Measurements from ENCODE around the gene LAD1. TPM values are rescaled to one million over a fixed set of nuclear protein-coding genes. Genes with fewer than 3 reads are reported as not detected.

Gene LAD1
- total and polyA plus RNA-seq, 9 of the 15 experiments (the other 6 are each of a cell fraction or from before 2014, with no cell fraction given) = 0.31 TPM; not detected in 8

DNA sequence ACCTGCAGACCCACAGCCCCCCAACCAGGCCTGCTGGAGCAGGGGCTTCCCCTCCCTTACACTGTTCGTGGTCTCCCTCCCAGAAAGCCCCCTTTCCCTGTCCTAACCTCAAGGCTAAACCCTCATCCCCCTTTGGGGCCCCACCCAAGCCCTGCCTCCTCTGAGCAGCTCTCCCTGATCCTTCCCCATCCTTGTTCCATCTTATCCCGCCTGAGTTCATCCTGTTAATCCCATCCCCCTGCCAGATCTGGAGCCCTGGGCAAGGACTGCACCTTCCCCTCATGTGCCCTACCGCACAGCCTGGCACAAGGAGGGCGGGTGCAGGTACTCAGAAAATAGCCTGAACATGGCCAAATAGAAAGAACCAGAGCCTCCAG, 14.7 kb downstream of the LAD1 start:
- no peak overlapping the region for H2AFZ ChIP-seq (ENCODE audit: low read depth, low read length)
- no peak overlapping the region for H3K9ac ChIP-seq (ENCODE audit: insufficient read depth in 1 of 2, low read depth in 2 of 2, low read length in 2 of 2)
- no peaks in the 10 kb centered on the region for H3K36me3 ChIP-seq (ENCODE audit: control insufficient read depth, insufficient read depth, low read length)
- intact Hi-C loops (cut with micrococcal nuclease) (no loop called here), in situ Hi-C loops (cut with MboI) (no loop called here)
- FAIRE-seq (no peak), ATAC-seq (no peak), DNase-seq (ENCODE audit: extremely low read depth in 1 of 4, low spot score in 3 of 4) (no peak)
- H3K4me2 ChIP-seq (ENCODE audit: insufficient read depth, low read length) = no peak overlapping the region
- no peaks in the 10 kb centered on the region for H3K9me1 ChIP-seq (ENCODE audit: control insufficient read depth, insufficient read depth, low read length)
- no peak overlapping the region for H3K4me3 ChIP-seq
- peaks cover 0 to 3% of the 10 kb centered on the region in 2 experiments; a peak in 1 of 5 replicates for H3K4me1 ChIP-seq (replicated peaks in 1 of 2; ENCODE audit: control insufficient read depth in 2 of 2, insufficient read depth in 2 of 2, low read length in 2 of 2)
- WGBS (ENCODE audit: insufficient coverage, low coverage, missing lambda C conversion rate) = 9% methylated on average over 3 of the region's 4 CpGs
- no peak overlapping the region for H3K27ac ChIP-seq (ENCODE audit: extremely low read depth, low read depth, low read length)
- CTCF ChIA-PET (ENCODE audit: low intra/inter-chr PET ratio) = interaction anchor here (0.7 kb wide), 1 partner anchor 23 kb away, joined by 4 read pairs; no protein-coding TSS in a partner anchor
- no TSS peak for BruUV-seq (replicated peaks)
- no peaks in the 10 kb centered on the region for H3K79me2 ChIP-seq (ENCODE audit: control insufficient read depth, insufficient read depth, low read length)
- no peaks in the 10 kb centered on the region for H3K9me3 ChIP-seq (replicated peaks; ENCODE audit: control insufficient read depth, insufficient read depth, low read depth, low read length)
- POLR2A ChIA-PET = no interaction called here
- H3K27me3 ChIP-seq (ENCODE audit: control insufficient read depth in 2 of 2, insufficient read depth in 2 of 2, low read length in 2 of 2) = peaks cover 32 to 77% of the 10 kb centered on the region in 2 experiments
- H4K20me1 ChIP-seq (replicated peaks; ENCODE audit: control insufficient read depth, insufficient read depth, low read length) = peaks cover 34% of the 10 kb centered on the region
- no peak for TF ChIP-seq MTF1 (CRISPR knock-in tag; IDR thresholded peaks at IDR 0.05; ENCODE audit: borderline replicate concordance)
- no peak for TF ChIP-seq YY1 (IDR thresholded peaks at IDR 0.05; ENCODE audit: borderline replicate concordance in 1 of 3, control insufficient read depth in 1 of 3, extremely low read depth in 1 of 3, insufficient read depth in 3 of 3, insufficient read length in 1 of 3, insufficient replicate concordance in 2 of 3, low read depth in 1 of 3, low read length in 2 of 3)
- TF ChIP-seq TFAM (CRISPR knock-in tag; conservative IDR thresholded peaks at IDR 0.05) = no peak
- no peak for TF ChIP-seq RFX7 (CRISPR knock-in tag; IDR thresholded peaks at IDR 0.05)
- TF ChIP-seq ZNF197 (CRISPR knock-in tag; IDR thresholded peaks at IDR 0.05; ENCODE audit: low read depth) = no peak
- no peak for TF ChIP-seq SMARCA5 (IDR thresholded peaks at IDR 0.05)
- no peak for TF ChIP-seq ETV1 (tag; conservative IDR thresholded peaks at IDR 0.05; ENCODE audit: low read depth)
- no peak for TF ChIP-seq ADNP (tag; IDR thresholded peaks at IDR 0.05)
- no peak for TF ChIP-seq NBN (IDR thresholded peaks at IDR 0.05; ENCODE audit: low read depth)
- TF ChIP-seq SMARCE1 (IDR thresholded peaks at IDR 0.05) = no peak
- TF ChIP-seq PYGO2 (tag; IDR thresholded peaks at IDR 0.05) = no peak
- no peak for TF ChIP-seq MBD1 (CRISPR knock-in tag; IDR thresholded peaks at IDR 0.05)
- no peak for TF ChIP-seq ATF3 (IDR thresholded peaks at IDR 0.05)
- no peak for TF ChIP-seq ATF3 (CRISPR knock-in tag; conservative IDR thresholded peaks at IDR 0.05)
- no peak for TF ChIP-seq ZNF584 (CRISPR knock-in tag; IDR thresholded peaks at IDR 0.05; ENCODE audit: low read depth)
- TF ChIP-seq TFAP4 (CRISPR knock-in tag; IDR thresholded peaks at IDR 0.05; ENCODE audit: borderline replicate concordance) = no peak

Data from K562 (cell line).